Measurements from ENCODE around the gene BRCA2. TPM values are rescaled to one million over a fixed set of nuclear protein-coding genes. Genes with fewer than 3 reads are reported as not detected.
A peak's percentile ranks its signal among the peaks of the same experiment; 100 is the strongest.

BRCA2 gene
- total RNA-seq, 1 experiment from 2014 or later = 14.5 TPM

GRCh38 chr13:32316501-32316900, 1.2 kb downstream of the BRCA2 start:
- Histone ChIP-seq H3K27me3 (ENCODE audit: insufficient read depth, low read depth) (no peaks in the 10 kb centered on the region), H2AFZ (peak overlapping the region; percentile 100), H3K4me2 (peak overlapping the region; percentile 93), H3F3A (ENCODE audit: insufficient read depth, low read depth) (no peaks in the 10 kb centered on the region; the same call in 1 of the 2 replicates), H4K20me1 (ENCODE audit: insufficient read depth) (no peaks in the 10 kb centered on the region), H3K9me3 (ENCODE audit: insufficient read depth, low read depth) (no peaks in the 10 kb centered on the region; the same call in 1 of the 2 replicates), H3K4me1 (replicated peaks; ENCODE audit: insufficient read depth) (peaks cover 16% of the 10 kb centered on the region), H3K9me2 (ENCODE audit: insufficient read depth) (no peaks in the 10 kb centered on the region), H3K79me2 (ENCODE audit: low read depth) (peaks cover 9% of the 10 kb centered on the region), H3K27ac (peak overlapping the region; percentile 95; the same call in 1 of the 2 replicates), H3K36me3 (ENCODE audit: low read depth) (peaks cover 13% of the 10 kb centered on the region; the same call in 1 of the 2 replicates), H3K4me3 (peak overlapping the region; percentile 95)
- TF ChIP-seq EZH2 (IDR thresholded peaks at IDR 0.05; ENCODE audit: low read depth) (no peak), CTCF (conservative IDR thresholded peaks at IDR 0.05) (no peak)
- no TSS peak for BruUV-seq (replicated peaks)
- ChIA-PET POLR2A (ENCODE audit: unreplicated experiment) (interaction anchor here (0.6 kb wide), 1 partner anchor 160 kb away, joined by 3 read pairs; no protein-coding TSS in a partner anchor), CTCF (interaction anchor here (0.6 kb wide), 1 partner anchor 123 kb away, joined by 7 read pairs; no protein-coding TSS in a partner anchor)
- DNase-seq = no peak
- intact Hi-C loops (cut with micrococcal nuclease; ENCODE audit: unreplicated experiment) = loop anchor here (10.0 kb wide), 2 partner anchors 218 to 322 kb away; partner anchors contain the start of gene N4BP2L2

GRCh38 chr13:32317716-32318465, 2.6 kb downstream of the BRCA2 start:
- no peaks in the 10 kb centered on the region for H3K9me2 ChIP-seq (ENCODE audit: insufficient read depth)

More at GRCh38 chr13:32317716-32318465, 2.6 kb downstream of the BRCA2 start:
- TF ChIP-seq CTCF (conservative IDR thresholded peaks at IDR 0.05) (no peak), EZH2 (IDR thresholded peaks at IDR 0.05; ENCODE audit: low read depth) (no peak)
- ChIA-PET CTCF (no interaction called here), POLR2A (ENCODE audit: unreplicated experiment) (no interaction called here)
- peaks cover 9% of the 10 kb centered on the region for H3K79me2 ChIP-seq (ENCODE audit: low read depth)
- intact Hi-C loops (cut with micrococcal nuclease; ENCODE audit: unreplicated experiment) = loop anchor here (10.0 kb wide), 2 partner anchors 217 to 323 kb away; partner anchors contain the start of gene N4BP2L2
- no peaks in the 10 kb centered on the region for H4K20me1 ChIP-seq (ENCODE audit: insufficient read depth)
- 0 out of 2 replicates have a peak overlapping the region, but pooled peaks have one; percentile 17 for H3K4me2 ChIP-seq
- peaks cover 16% of the 10 kb centered on the region for H3K4me1 ChIP-seq (replicated peaks; ENCODE audit: insufficient read depth)
- peaks cover 13% of the 10 kb centered on the region; the same call in 1 of the 2 replicates for H3K36me3 ChIP-seq (ENCODE audit: low read depth)
- H3F3A ChIP-seq (ENCODE audit: insufficient read depth, low read depth) = no peaks in the 10 kb centered on the region; the same call in 1 of the 2 replicates
- H2AFZ ChIP-seq = no peak overlapping the region
- BruUV-seq (replicated peaks) = no TSS peak
- no peak for DNase-seq
- no peaks in the 10 kb centered on the region; the same call in 1 of the 2 replicates for H3K9me3 ChIP-seq (ENCODE audit: insufficient read depth, low read depth)
- no peaks in the 10 kb centered on the region for H3K27me3 ChIP-seq (ENCODE audit: insufficient read depth, low read depth)
- H3K4me3 ChIP-seq = no peak overlapping the region
- no peak overlapping the region for H3K27ac ChIP-seq
